HCT116 (cell line): ENCODE data around the gene NOA1. TPM values are rescaled to one million over a fixed set of nuclear protein-coding genes. Genes with fewer than 3 reads are reported as not detected.

Source experiments
- ATAC-seq: fragments of 200-7000 bp; cut with Tn5 transposase; 2 replicates; pipeline ENCODE4 v1.9.1; 2020; ENCODE audit warnings: mild to moderate bottlenecking, moderate library complexity
- BruUV-seq: library from RNA; stranded (reverse); fragments of 400-500 nt; replicated peaks from 2 replicates; lab custom pipeline; 2021; lab: Mats Ljungman, UMichigan
- CTCF ChIA-PET: fragments of 300-600 bp; sonication (Branson Sonifier 250); formaldehyde crosslinking; loops from one replicate; lab custom pipeline; 2021; ENCODE audit warnings: antibody characterized with exemption; lab: Charles Lee
- POLR2A ChIA-PET: fragments of 300-600, 350-600 bp; sonication (Branson Sonifier 250); formaldehyde crosslinking; loops from one replicate; lab custom pipeline; 2021; ENCODE audit warnings: antibody characterized with exemption; lab: Charles Lee
- RAD21 ChIA-PET, 2 experiments: fragments of 300-600 bp; sonication (Branson Sonifier 250); formaldehyde crosslinking; loops; one replicate each; lab custom pipeline; 2023; ENCODE audit warnings: low total read pairs in 2 of 2; ENCODE audit not compliant: uncharacterized antibody in 2 of 2, unreplicated experiment in 2 of 2, low non-redundant PET in 1 of 2; lab: Charles Lee
- DNase-seq: peaks from one replicate; pipeline ENCODE4 v3.0.0-alpha.2; 2010; ENCODE audit warnings: low read depth, low spot score
- H2AFZ ChIP-seq: fragments of 200-600 bp; shearing (Covaris generic), sonication (generic); 2 replicates; pipeline ENCODE4 v1.6.1; 2017; ENCODE audit warnings: low read depth, mixed run types, mixed read lengths, antibody characterized with exemption, low read length; ENCODE audit not compliant: poor library complexity, severe bottlenecking
- H3K27ac ChIP-seq: 2 replicates; pipeline ENCODE4 v1.5.1; 2012; ENCODE audit warnings: low read depth, low read length
- H3K27me3 ChIP-seq: fragments of 200-600 bp; sonication (generic); 2 replicates; pipeline ENCODE4 v1.6.1; 2016; ENCODE audit warnings: mixed run types, low read length, mixed read lengths; ENCODE audit not compliant: insufficient read depth
- H3K36me3 ChIP-seq, 2 experiments: fragments of 200-500 bp in 1 of 2; fragments of 200-600 bp in 1 of 2; sonication (Bioruptor generic) in 1 of 2; sonication (generic) in 1 of 2; 2 replicates each; pipeline versions ENCODE4 v1.5.1 to v1.6.1; 2014 to 2016; ENCODE audit warnings: low read length in 2 of 2, inconsistent platforms in 1 of 2, mixed read lengths in 1 of 2, mixed run types in 1 of 2; ENCODE audit not compliant: insufficient read depth in 2 of 2, control insufficient read depth in 1 of 2
- H3K4me1 ChIP-seq, 2 experiments: fragments of 200-600 bp in 1 of 2; sonication (generic) in 1 of 2; 2 replicates each; pipeline versions ENCODE4 v1.5.1 to v1.6.1; 2012 to 2017; ENCODE audit warnings: low read length in 2 of 2, inconsistent platforms in 1 of 2, mild to moderate bottlenecking in 1 of 2, mixed read lengths in 1 of 2, mixed run types in 1 of 2, moderate library complexity in 1 of 2; ENCODE audit not compliant: insufficient read depth in 2 of 2, control insufficient read depth in 1 of 2
- H3K4me2 ChIP-seq: fragments of 200-600 bp; sonication (generic); 2 replicates; pipeline ENCODE4 v1.6.1; 2017; ENCODE audit warnings: mixed run types, low read length, mixed read lengths
- H3K4me3 ChIP-seq, 2 experiments: fragments of 200-600 bp in 1 of 2; sonication (generic) in 1 of 2; replicated peaks in 1 of 2; 2 replicates each; pipeline ENCODE4 v1.5.1; 2011 to 2016; ENCODE audit warnings: low read length in 2 of 2, control low read depth in 1 of 2, low read depth in 1 of 2, mild to moderate bottlenecking in 1 of 2, mixed read lengths in 1 of 2, mixed run types in 1 of 2
- H3K79me2 ChIP-seq: fragments of 200-600 bp; sonication (generic); 2 replicates; pipeline ENCODE4 v1.6.1; 2017; ENCODE audit warnings: mild to moderate bottlenecking, mixed run types, low read length, moderate library complexity, mixed read lengths; ENCODE audit not compliant: insufficient read depth
- H3K9ac ChIP-seq: fragments of 200-600 bp; sonication (generic); 2 replicates; pipeline ENCODE4 v1.6.1; 2016; ENCODE audit warnings: low read length, mixed read lengths
- H3K9me2 ChIP-seq: fragments of 200-600 bp; sonication (generic), shearing (Covaris generic); 2 replicates; pipeline ENCODE4 v1.6.1; 2017; ENCODE audit warnings: mixed run types, mild to moderate bottlenecking, moderate library complexity; ENCODE audit not compliant: insufficient read depth
- H3K9me3 ChIP-seq, 2 experiments: fragments of 200-500 bp in 1 of 2; fragments of 200-600 bp in 1 of 2; sonication (Bioruptor generic) in 1 of 2; sonication (generic) in 1 of 2; 2 replicates each; pipeline ENCODE4 v1.6.1; 2014 to 2017; ENCODE audit warnings: low read length in 2 of 2, mixed read lengths in 2 of 2, inconsistent platforms in 1 of 2, low read depth in 1 of 2, mild to moderate bottlenecking in 1 of 2, mixed run types in 1 of 2, moderate library complexity in 1 of 2; ENCODE audit not compliant: control insufficient read depth in 1 of 2, insufficient read depth in 1 of 2
- H4K20me1 ChIP-seq: fragments of 200-600 bp; sonication (generic), shearing (Covaris generic); 2 replicates; pipeline ENCODE4 v1.6.1; 2017; ENCODE audit warnings: mixed run types, mild to moderate bottlenecking, moderate library complexity; ENCODE audit not compliant: insufficient read depth
- EGR1 ChIP-seq: IDR thresholded peaks from 2 replicates; pipeline ENCODE4 v1.6.1; 2012; ENCODE audit warnings: low read depth
- EZH2 ChIP-seq: fragments of 200-600 bp; sonication (generic); IDR thresholded peaks from 2 replicates; pipeline ENCODE4 v1.6.1; 2017; ENCODE audit warnings: antibody characterized with exemption, mixed run types
- FOSL1 ChIP-seq: IDR thresholded peaks from 2 replicates; pipeline ENCODE4 v1.6.1; 2012; ENCODE audit warnings: low read depth
- JUND ChIP-seq: IDR thresholded peaks from 2 replicates; pipeline ENCODE4 v1.6.1; 2012
- POLR2AphosphoS5 ChIP-seq: IDR thresholded peaks from 2 replicates; pipeline ENCODE4 v1.6.1; 2011; ENCODE audit warnings: mild to moderate bottlenecking, low read depth, low read length, moderate library complexity
- RAD21 ChIP-seq: IDR thresholded peaks from 2 replicates; pipeline ENCODE4 v1.6.1; 2012; ENCODE audit warnings: low read depth, mild to moderate bottlenecking
- SP1 ChIP-seq: IDR thresholded peaks from 2 replicates; pipeline ENCODE4 v1.6.1; 2012; ENCODE audit warnings: low read depth
- ZNF274 ChIP-seq: fragments of 200-500 bp; sonication (Bioruptor generic); IDR thresholded peaks from 2 replicates; pipeline ENCODE4 v1.6.1; 2014; ENCODE audit warnings: mild to moderate bottlenecking, low read depth, low read length, inconsistent platforms
- intact Hi-C: fragments of 100-400 bp; cut with micrococcal nuclease; formaldehyde crosslinking; loops from 2 replicates; pipeline ENCODE4 v1.10.0; 2022
- total RNA-seq: library from RNA; stranded (reverse); gene quantifications from one replicate; pipeline ENCODE4 v1.2.1, GENCODE V29; 2021; ENCODE audit not compliant: unreplicated experiment
- TF ChIP-seq, protein P1 (sequence below): IDR thresholded peaks from 2 replicates; pipeline ENCODE4 v1.6.1; 2012; ENCODE audit warnings: low read depth
- TF ChIP-seq, protein P2 (sequence below): IDR thresholded peaks from 2 replicates; pipeline ENCODE4 v1.6.1; 2011; ENCODE audit warnings: mild to moderate bottlenecking, low read length, moderate library complexity; ENCODE audit not compliant: insufficient replicate concordance; ENCODE audit errors: extremely low read depth

The NOA1 gene
- total RNA-seq, 1 experiment from 2014 or later = 38.4 TPM

DNA sequence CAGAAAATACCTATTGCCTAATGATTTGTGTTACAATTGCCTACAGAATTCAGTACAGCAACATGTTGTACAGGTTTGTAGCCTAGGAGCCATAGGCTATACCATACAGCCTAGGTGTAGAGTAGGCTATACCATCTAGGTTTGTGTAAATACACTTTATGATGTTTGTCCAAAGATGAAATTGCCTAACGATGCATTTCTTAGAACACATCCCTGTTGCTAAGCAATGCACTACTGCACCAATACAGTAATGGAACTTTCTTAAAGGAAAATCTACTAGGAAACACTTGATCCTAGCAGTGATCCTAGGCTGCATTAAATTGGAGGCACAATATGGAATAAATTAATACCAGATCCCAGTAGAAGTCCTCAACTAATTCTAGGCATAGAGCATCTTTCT, 18.3 kb downstream of the NOA1 start:
- intact Hi-C loops = no loop called here

DNA sequence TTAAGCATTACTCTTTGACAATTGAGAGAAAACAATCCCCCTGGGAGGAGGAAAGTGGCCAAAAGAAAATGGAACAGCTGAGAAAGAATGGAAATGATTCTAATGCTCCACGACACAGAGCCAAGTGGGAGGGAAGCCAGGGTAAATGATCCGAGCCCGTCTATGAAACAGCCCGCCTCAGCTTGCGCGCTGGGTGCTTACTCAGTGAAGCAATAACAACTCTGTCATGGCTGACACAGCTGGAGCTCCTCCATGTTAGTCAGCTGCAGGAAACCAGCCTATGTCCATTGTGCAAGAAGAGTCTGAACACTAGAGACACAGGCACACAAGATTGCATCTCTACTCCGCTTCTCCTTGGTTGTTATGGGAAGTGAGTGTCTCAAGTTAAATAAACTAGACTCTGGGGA, 19.3 kb downstream of the NOA1 start:
- no TSS peak for BruUV-seq
- ChIA-PET CTCF (no interaction called here), RAD21 (no interaction called here), POLR2A (interaction anchor here (0.5 kb wide), 1 partner anchor 450 kb away, joined by 3 read pairs; no protein-coding TSS in a partner anchor)
- DNase-seq (no peak), ATAC-seq (no peak)
- Histone ChIP-seq H3K9me2 (no peaks in the 10 kb centered on the region), H3K79me2 (no peaks in the 10 kb centered on the region), H3K4me3 (no peak overlapping the region), H3K4me1 (no peaks in the 10 kb centered on the region), H4K20me1 (no peaks in the 10 kb centered on the region), H3K4me2 (no peak overlapping the region), H2AFZ (no peak overlapping the region), H3K36me3 (peaks cover under 1 to 5% of the 10 kb centered on the region in 2 experiments; a peak in 2 of 4 replicates), H3K27me3 (no peaks in the 10 kb centered on the region), H3K27ac (no peak overlapping the region), H3K9ac (no peak overlapping the region), H3K9me3 (no peaks in the 10 kb centered on the region)
- TF ChIP-seq RAD21 (no peak), POLR2AphosphoS5 (no peak), FOSL1 (no peak), ZNF274 (no peak), JUND (no peak), EZH2 (no peak), SP1 (no peak)
- TF ChIP-seq, protein P1, sequence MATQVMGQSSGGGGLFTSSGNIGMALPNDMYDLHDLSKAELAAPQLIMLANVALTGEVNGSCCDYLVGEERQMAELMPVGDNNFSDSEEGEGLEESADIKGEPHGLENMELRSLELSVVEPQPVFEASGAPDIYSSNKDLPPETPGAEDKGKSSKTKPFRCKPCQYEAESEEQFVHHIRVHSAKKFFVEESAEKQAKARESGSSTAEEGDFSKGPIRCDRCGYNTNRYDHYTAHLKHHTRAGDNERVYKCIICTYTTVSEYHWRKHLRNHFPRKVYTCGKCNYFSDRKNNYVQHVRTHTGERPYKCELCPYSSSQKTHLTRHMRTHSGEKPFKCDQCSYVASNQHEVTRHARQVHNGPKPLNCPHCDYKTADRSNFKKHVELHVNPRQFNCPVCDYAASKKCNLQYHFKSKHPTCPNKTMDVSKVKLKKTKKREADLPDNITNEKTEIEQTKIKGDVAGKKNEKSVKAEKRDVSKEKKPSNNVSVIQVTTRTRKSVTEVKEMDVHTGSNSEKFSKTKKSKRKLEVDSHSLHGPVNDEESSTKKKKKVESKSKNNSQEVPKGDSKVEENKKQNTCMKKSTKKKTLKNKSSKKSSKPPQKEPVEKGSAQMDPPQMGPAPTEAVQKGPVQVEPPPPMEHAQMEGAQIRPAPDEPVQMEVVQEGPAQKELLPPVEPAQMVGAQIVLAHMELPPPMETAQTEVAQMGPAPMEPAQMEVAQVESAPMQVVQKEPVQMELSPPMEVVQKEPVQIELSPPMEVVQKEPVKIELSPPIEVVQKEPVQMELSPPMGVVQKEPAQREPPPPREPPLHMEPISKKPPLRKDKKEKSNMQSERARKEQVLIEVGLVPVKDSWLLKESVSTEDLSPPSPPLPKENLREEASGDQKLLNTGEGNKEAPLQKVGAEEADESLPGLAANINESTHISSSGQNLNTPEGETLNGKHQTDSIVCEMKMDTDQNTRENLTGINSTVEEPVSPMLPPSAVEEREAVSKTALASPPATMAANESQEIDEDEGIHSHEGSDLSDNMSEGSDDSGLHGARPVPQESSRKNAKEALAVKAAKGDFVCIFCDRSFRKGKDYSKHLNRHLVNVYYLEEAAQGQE = no peak
- TF ChIP-seq, protein P2, sequence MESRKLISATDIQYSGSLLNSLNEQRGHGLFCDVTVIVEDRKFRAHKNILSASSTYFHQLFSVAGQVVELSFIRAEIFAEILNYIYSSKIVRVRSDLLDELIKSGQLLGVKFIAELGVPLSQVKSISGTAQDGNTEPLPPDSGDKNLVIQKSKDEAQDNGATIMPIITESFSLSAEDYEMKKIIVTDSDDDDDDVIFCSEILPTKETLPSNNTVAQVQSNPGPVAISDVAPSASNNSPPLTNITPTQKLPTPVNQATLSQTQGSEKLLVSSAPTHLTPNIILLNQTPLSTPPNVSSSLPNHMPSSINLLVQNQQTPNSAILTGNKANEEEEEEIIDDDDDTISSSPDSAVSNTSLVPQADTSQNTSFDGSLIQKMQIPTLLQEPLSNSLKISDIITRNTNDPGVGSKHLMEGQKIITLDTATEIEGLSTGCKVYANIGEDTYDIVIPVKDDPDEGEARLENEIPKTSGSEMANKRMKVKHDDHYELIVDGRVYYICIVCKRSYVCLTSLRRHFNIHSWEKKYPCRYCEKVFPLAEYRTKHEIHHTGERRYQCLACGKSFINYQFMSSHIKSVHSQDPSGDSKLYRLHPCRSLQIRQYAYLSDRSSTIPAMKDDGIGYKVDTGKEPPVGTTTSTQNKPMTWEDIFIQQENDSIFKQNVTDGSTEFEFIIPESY = no peak
- intact Hi-C loops = no loop called here

More for the DNA sequence above, 18.3 kb downstream of the NOA1 start:
- H3K36me3 ChIP-seq = peaks cover 7 to 11% of the 10 kb centered on the region in 2 experiments; a peak in 2 of 4 replicates
- no peak for DNase-seq
- no peak for TF ChIP-seq EGR1
- TF ChIP-seq, all 23 proteins: peak for 0
- BruUV-seq = no TSS peak
- CTCF ChIA-PET = interaction anchor here (2.4 kb wide), 1 partner anchor 19 kb away, joined by 14 read pairs; the partner anchor contains the start of genes NOA1 and POLR2B
- no peak overlapping the region for H3K4me3 ChIP-seq
- ATAC-seq = no peak
- RAD21 ChIA-PET = no interaction called here
- no peak overlapping the region for H3K27ac ChIP-seq
- H3K4me1 ChIP-seq = no peaks in the 10 kb centered on the region
- H3K9me3 ChIP-seq = no peaks in the 10 kb centered on the region
- H4K20me1 ChIP-seq = no peaks in the 10 kb centered on the region
- H3K4me2 ChIP-seq = no peak overlapping the region
- POLR2A ChIA-PET = no interaction called here
- no peak overlapping the region for H3K9ac ChIP-seq
- H3K27me3 ChIP-seq = no peaks in the 10 kb centered on the region
- no peaks in the 10 kb centered on the region for H3K79me2 ChIP-seq
- no peaks in the 10 kb centered on the region for H3K9me2 ChIP-seq
- no peak overlapping the region for H2AFZ ChIP-seq
